ENCODE results near the gene TMEM8B.

The TMEM8B gene

DNA sequence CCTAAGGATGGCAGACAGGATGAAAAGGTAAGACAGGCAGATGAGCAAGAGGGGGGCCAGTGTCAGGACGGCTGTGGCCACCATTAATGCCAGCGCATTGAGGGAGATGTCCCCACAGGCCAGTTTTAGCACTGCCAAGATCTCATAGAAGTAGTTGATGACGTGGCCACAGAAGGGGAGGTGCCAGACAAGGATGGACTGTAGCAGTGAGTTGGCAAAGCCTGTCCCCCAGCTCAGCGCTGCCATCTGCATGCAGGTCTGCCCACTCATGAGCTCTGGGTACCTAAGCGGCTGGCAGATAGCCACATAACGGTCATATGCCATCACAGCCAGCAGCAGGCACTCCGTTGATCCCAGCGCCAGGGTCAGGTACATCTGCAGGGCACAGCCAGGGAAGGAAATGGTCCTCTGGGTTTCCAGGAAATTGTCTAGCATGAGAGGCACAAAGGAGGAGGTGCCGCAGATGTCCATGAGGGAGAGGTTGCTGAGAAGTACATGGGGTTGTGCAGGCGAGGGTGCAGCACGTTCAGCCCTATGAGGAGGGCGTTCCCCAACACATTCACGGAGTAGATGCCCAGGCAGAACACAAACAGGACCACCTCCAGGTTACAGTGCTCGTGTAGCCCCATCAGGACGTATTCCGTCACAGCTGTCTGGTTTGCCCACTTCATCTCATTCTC, 30.4 kb downstream of the TMEM8B start:
- no peaks in the 10 kb centered on the region for H3F3A ChIP-seq (ENCODE audit: control insufficient read depth, insufficient read depth)
- H3K9me3 ChIP-seq (ENCODE audit: control insufficient read depth, insufficient read depth, low read length), result no peaks in the 10 kb centered on the region
- no peaks in the 10 kb centered on the region for H3K79me2 ChIP-seq (ENCODE audit: control insufficient read depth, low read length)
- H3K36me3 ChIP-seq (ENCODE audit: control insufficient read depth, low read length), result no peaks in the 10 kb centered on the region
- H3K4me3 ChIP-seq (ENCODE audit: low read length), result no peak overlapping the region
- no peak overlapping the region for H3K27ac ChIP-seq (ENCODE audit: low read depth, low read length)
- H3K4me2 ChIP-seq (ENCODE audit: low read length), result no peak overlapping the region
- H3K9me2 ChIP-seq (replicated peaks; ENCODE audit: control insufficient read depth, low read length), result no peaks in the 10 kb centered on the region
- TF ChIP-seq CTCF (IDR thresholded peaks at IDR 0.05; ENCODE audit: low read depth, low read length, poor library complexity, severe bottlenecking), result no peak
- no peaks in the 10 kb centered on the region for H3K4me1 ChIP-seq (ENCODE audit: control insufficient read depth, low read length)
- no peaks in the 10 kb centered on the region for H4K20me1 ChIP-seq (ENCODE audit: control insufficient read depth, insufficient read depth, low read depth, low read length)
- H3K27me3 ChIP-seq (ENCODE audit: control insufficient read depth, low read length), result peaks cover 15% of the 10 kb centered on the region

DNA sequence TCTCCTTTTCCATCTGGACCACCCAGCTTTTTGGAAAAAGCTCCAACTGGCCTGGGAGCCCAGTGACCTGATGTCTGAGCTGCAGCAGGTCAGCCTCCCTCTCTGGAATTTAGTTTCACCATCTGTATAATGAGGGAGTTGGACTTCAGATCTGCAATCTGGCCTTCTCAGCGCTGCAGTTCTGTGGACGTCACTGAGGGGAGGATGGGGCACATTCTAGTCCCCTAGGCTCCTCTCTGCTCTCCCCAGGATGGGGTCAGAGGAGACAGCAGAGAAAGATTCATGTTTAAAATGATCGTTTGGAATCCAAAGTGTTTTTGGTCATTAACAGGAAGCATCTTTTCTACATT, 30.9 kb downstream of the TMEM8B start:
- Histone ChIP-seq H4K20me1 (ENCODE audit: control insufficient read depth, insufficient read depth, low read depth, low read length) (no peaks in the 10 kb centered on the region), H3K36me3 (ENCODE audit: control insufficient read depth, low read length) (no peaks in the 10 kb centered on the region), H3K4me3 (ENCODE audit: low read length) (no peak overlapping the region), H3K27me3 (ENCODE audit: control insufficient read depth, low read length) (peaks cover 12% of the 10 kb centered on the region), H3K79me2 (ENCODE audit: control insufficient read depth, low read length) (no peaks in the 10 kb centered on the region), H3K4me1 (ENCODE audit: control insufficient read depth, low read length) (no peaks in the 10 kb centered on the region), H3K9me3 (ENCODE audit: control insufficient read depth, insufficient read depth, low read length) (no peaks in the 10 kb centered on the region), H3K27ac (ENCODE audit: low read depth, low read length) (no peak overlapping the region), H3K9me2 (replicated peaks; ENCODE audit: control insufficient read depth, low read length) (no peaks in the 10 kb centered on the region), H3F3A (ENCODE audit: control insufficient read depth, insufficient read depth) (no peaks in the 10 kb centered on the region), H3K4me2 (ENCODE audit: low read length) (no peak overlapping the region)
- TF ChIP-seq EZH2phosphoT487 (IDR thresholded peaks at IDR 0.05; ENCODE audit: borderline replicate concordance, low read length) (no peak), CTCF (IDR thresholded peaks at IDR 0.05; ENCODE audit: low read depth, low read length, poor library complexity, severe bottlenecking) (no peak)

DNA sequence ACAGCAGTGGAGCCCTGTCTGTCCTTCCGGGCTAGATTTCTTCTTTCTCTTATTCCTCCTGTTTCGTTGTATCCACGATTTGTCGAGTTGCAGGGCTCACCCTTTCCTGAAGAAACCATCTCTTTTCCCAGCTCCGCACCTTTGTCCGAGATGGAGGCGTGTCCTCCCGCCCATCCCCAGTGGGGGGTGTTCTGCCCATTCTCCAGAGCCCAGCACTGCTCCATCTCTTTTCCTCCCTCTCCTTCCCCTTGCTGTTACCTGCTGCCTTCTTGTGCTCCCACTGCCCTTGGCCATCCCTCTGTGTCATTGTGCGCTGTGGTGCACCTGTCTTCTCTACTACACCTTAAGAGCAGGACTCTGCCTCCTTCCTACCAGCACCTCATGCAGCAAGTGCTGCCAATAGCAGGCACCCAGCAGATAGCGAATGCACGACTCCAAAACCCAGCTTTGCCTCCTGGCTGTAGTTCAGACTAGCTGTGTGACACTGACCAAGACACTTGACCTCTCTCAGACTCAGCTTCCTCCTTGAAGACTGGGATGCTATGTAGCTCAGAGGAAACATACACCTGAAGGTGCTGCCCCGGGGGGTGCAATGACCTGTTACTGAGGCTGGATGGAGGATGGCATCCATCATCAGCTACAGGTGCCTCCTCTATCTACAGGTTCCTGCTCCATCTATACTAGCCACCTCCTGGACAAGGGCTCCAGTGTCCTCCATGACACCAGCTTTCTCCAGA, 32.3 kb downstream of the TMEM8B start:
- no peak for TF ChIP-seq CTCF (IDR thresholded peaks at IDR 0.05; ENCODE audit: low read depth, low read length, poor library complexity, severe bottlenecking)
- TF ChIP-seq EZH2phosphoT487 (IDR thresholded peaks at IDR 0.05; ENCODE audit: borderline replicate concordance, low read length), result no peak
- Histone ChIP-seq H4K20me1 (ENCODE audit: control insufficient read depth, insufficient read depth, low read depth, low read length) (no peaks in the 10 kb centered on the region), H3K9me2 (replicated peaks; ENCODE audit: control insufficient read depth, low read length) (no peaks in the 10 kb centered on the region), H3K4me3 (ENCODE audit: low read length) (no peak overlapping the region), H3K36me3 (ENCODE audit: control insufficient read depth, low read length) (no peaks in the 10 kb centered on the region), H3K4me2 (ENCODE audit: low read length) (no peak overlapping the region), H3K4me1 (ENCODE audit: control insufficient read depth, low read length) (no peaks in the 10 kb centered on the region), H3K27me3 (ENCODE audit: control insufficient read depth, low read length) (peaks cover 12% of the 10 kb centered on the region), H3K9me3 (ENCODE audit: control insufficient read depth, insufficient read depth, low read length) (no peaks in the 10 kb centered on the region), H3K27ac (ENCODE audit: low read depth, low read length) (no peak overlapping the region), H3K79me2 (ENCODE audit: control insufficient read depth, low read length) (no peaks in the 10 kb centered on the region), H3F3A (ENCODE audit: control insufficient read depth, insufficient read depth) (no peaks in the 10 kb centered on the region)

All from DOHH2 (cell line).